Gastrocnemius medialis (tissue), 4 donors: ENCODE results near the gene SGMS1.

Source experiments
- CTCF ChIP-seq, 5 experiments: fragments of 450-650 bp in 3 of 5; fragments of 200-600 bp in 2 of 5; sonication (generic) in 2 of 5; IDR thresholded peaks in 4 of 5; conservative IDR thresholded peaks in 1 of 5; 1 replicate in 4 of 5; 2 replicates in 1 of 5; pipeline ENCODE4 v1.5.1; 2016 to 2019; ENCODE audit warnings: antibody characterized with exemption in 5 of 5, mild to moderate bottlenecking in 3 of 5, moderate library complexity in 3 of 5
- POLR2A ChIP-seq, 2 donors: fragments of 450-650 bp; IDR thresholded peaks; one replicate each; pipeline ENCODE4 v1.6.1; 2017; ENCODE audit warnings: antibody characterized with exemption in 2 of 2, mild to moderate bottlenecking in 2 of 2, moderate library complexity in 2 of 2

- TF ChIP-seq POLR2A (IDR thresholded peaks at IDR 0.05) (no peak), CTCF (IDR thresholded peaks at IDR 0.05 in 4 of 5, conservative IDR thresholded peaks at IDR 0.05 in 1 of 5) (no peak)
Measured at GRCh38 chr10:50281967-50282522, 341.7 kb downstream of the SGMS1 start.
